ENCODE results near the gene XIST. TPM values are rescaled to one million over a fixed set of nuclear protein-coding genes. Genes with fewer than 3 reads are reported as not detected.

XIST gene
- total RNA-seq, 2 experiments from 2014 or later = not detected

DNA sequence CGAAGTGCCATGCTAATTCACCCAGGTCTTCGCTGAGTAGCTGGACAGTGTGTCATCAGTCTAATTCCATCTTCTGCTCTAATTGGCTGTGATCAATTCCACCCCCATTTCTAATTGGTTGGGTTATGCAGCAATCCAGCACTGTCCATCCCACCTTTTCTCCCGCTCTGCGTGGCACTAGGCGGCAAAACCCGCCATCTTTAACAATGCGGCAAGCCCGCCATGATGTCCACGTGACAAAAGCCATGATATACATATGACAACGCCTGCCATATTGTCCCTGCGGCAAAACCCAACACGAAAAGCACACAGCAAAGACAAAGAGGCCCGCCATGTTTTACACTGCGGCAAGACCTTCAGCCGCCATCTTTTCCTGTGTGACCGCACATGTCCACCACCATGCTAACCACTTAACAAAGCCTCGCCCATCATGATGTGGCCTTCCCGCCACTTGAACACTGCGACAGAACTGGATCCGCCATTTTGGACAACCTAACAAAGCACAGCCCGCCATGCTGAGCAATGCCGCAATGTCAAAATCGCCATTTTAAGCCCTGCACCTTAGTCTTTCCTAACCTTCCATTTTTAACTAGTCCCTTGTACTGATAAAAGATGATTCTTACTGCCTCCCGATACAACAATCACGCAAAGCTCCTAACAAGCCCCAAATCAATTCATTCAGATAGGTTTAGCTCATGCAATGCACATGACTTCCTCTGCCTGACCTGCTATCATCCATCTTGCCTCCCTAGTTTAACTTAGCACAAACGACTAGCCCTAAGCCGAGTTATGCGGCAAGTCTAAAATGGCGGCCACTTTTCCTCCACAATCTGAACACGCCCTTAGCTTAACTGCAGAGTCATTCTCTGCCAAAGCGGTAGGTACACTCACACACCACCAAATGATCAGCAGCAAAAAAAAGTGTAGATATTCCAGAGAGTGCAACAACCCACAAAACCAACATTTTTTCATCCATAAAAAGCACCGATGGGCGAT is 1.2 kb downstream of the XIST start:
- H3K9me3 Mint-ChIP-seq = peaks cover 2% of the 10 kb centered on the region
- DNase-seq = no peak
- POLR2A ChIA-PET = no interaction called here
- H3K4me3 Mint-ChIP-seq = no peak overlapping the region
- H3K27ac Mint-ChIP-seq = no peak overlapping the region
- no peaks in the 10 kb centered on the region for H3K4me1 Mint-ChIP-seq
- CTCF ChIA-PET = interaction anchor here (1.0 kb wide), 1 partner anchor 8 kb away, joined by 3 read pairs; no protein-coding TSS in a partner anchor
- no peaks in the 10 kb centered on the region for H3K27me3 Mint-ChIP-seq
- no peaks in the 10 kb centered on the region for H3K36me3 Mint-ChIP-seq (ENCODE audit: low read depth)

DNA sequence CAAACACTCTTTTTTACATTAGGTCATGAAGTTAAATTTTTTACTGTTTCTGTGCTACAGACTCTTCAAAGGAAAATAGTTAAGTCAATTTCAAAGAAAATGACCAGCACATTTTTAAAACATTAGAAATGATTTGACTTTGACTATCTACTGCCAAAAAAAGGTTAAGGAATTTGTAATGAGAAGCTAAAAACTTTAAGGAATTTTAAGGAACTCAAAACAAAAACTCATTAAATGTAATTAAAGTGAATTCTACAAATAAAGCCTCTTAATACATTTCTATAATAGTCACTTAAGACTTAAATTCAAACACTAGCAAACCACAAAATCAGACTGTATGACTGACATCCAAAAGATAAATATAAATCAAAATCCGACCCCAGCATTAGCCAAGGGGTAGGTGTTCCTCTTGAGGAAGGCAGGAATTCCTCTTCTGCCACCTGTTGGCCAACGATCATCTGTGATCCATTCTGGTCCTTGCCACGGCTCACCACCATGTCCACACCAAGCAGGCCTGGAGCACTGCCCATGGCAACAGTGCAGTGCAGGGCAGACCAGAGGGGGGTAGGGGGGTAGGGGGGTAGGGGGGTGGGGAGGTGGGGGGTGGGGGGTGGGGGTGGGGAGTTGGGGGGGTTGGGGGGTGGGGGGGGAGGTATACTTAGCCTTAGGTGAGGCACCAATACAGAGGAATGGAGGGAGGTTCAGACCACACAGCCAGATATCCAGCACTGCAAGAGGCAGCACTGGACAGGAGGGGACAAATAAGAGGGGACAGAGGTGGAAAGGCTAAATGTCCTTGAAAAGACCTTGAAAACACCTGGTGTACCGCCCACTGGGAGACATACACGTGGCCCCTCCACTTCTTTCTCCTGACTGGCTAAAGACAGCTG is 2.1 kb downstream of the XIST start:
- no peaks in the 10 kb centered on the region for H3K27me3 Mint-ChIP-seq
- H3K36me3 Mint-ChIP-seq (ENCODE audit: low read depth) = no peaks in the 10 kb centered on the region
- H3K9me3 Mint-ChIP-seq = peaks cover 2% of the 10 kb centered on the region
- POLR2A ChIA-PET = no interaction called here
- no peak overlapping the region for H3K27ac Mint-ChIP-seq
- no peak overlapping the region for H3K4me3 Mint-ChIP-seq
- CTCF ChIA-PET = no interaction called here
- DNase-seq = no peak
- no peaks in the 10 kb centered on the region for H3K4me1 Mint-ChIP-seq

DNA sequence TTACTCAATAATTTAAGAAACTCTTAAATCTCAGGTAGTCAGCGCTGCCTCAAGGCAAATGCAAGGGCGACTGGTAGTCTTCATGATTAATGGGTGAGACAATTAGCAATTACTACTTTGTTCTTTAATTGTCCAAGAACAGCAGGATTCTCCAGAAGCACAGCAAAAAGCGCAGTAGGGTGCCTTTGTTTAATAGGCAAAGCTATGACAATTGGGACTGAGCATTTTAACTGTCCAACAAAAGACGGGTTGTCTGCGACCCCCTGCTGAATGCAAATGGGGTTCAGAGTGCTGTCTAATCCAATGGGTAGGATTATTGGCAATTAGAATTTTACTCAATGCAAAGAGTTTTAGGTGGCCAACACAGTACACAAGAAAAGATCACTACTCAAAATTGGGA is 3.4 kb downstream of the XIST start:
- DNase-seq = no peak
- no peak overlapping the region for H3K4me3 Mint-ChIP-seq
- H3K27me3 Mint-ChIP-seq = no peaks in the 10 kb centered on the region
- POLR2A ChIA-PET = no interaction called here
- H3K9me3 Mint-ChIP-seq = peaks cover 2% of the 10 kb centered on the region
- CTCF ChIA-PET = no interaction called here
- no peak overlapping the region for H3K27ac Mint-ChIP-seq
- H3K4me1 Mint-ChIP-seq = no peaks in the 10 kb centered on the region
- H3K36me3 Mint-ChIP-seq (ENCODE audit: low read depth) = no peaks in the 10 kb centered on the region

DNA sequence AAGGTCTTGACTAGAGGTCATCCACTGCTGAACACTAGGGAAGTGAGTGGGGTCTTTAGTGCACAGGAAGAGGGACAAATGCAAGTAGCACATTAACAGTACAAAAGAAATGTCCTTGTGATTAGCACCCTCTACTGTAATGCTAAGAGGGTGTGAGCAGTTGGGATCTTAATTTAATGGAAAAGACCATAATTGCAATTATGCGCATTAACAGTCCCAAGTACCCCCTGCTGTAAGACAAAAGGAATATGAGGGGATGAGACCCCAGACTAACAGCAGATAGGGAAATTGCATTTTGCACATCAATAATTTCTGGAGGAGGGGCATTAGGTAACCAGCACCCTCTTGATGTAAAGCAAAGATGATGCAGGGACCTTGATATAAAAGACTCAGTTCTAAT is 4.5 kb downstream of the XIST start:
- H3K4me1 Mint-ChIP-seq = no peaks in the 10 kb centered on the region
- POLR2A ChIA-PET = no interaction called here
- H3K36me3 Mint-ChIP-seq (ENCODE audit: low read depth) = no peaks in the 10 kb centered on the region
- H3K27me3 Mint-ChIP-seq = no peaks in the 10 kb centered on the region
- H3K9me3 Mint-ChIP-seq = peaks cover 2% of the 10 kb centered on the region
- H3K4me3 Mint-ChIP-seq = no peak overlapping the region
- DNase-seq = no peak
- CTCF ChIA-PET = interaction anchor here (0.8 kb wide), 1 partner anchor 9 kb away, joined by 3 read pairs; no protein-coding TSS in a partner anchor
- H3K27ac Mint-ChIP-seq = no peak overlapping the region

DNA sequence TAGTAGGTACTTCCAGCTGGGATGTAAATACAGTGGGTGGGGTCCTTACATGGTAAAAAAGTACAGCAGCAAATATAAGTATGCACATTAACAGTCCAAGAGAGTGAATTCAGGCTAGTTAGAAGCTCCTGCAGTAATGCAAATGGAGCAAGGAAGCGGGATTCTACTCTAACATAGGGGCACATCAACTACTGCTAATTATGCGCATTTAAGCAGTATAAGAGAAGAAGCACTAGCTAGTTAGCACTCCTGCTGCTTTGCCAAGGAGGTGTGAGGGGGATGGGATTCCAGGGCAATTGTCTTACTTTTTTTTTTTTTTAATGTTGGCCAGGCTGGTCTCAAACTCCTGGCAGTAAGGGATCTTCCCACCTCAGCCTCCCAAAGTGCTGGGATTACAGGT is 5.4 kb downstream of the XIST start:
- H3K4me3 Mint-ChIP-seq = no peak overlapping the region
- peaks cover 2% of the 10 kb centered on the region for H3K9me3 Mint-ChIP-seq
- H3K27ac Mint-ChIP-seq = no peak overlapping the region
- no peaks in the 10 kb centered on the region for H3K27me3 Mint-ChIP-seq
- no peaks in the 10 kb centered on the region for H3K4me1 Mint-ChIP-seq
- CTCF ChIA-PET = interaction anchor here (0.6 to 0.8 kb wide), 3 partner anchors 8 to 13 kb away, joined by 3 to 4 read pairs (median 3); no protein-coding TSS in a partner anchor
- no peak for DNase-seq
- no peaks in the 10 kb centered on the region for H3K36me3 Mint-ChIP-seq (ENCODE audit: low read depth)
- POLR2A ChIA-PET = interaction anchor here (0.6 kb wide), 1 partner anchor 398 kb away, joined by 6 read pairs; no protein-coding TSS in a partner anchor

DNA sequence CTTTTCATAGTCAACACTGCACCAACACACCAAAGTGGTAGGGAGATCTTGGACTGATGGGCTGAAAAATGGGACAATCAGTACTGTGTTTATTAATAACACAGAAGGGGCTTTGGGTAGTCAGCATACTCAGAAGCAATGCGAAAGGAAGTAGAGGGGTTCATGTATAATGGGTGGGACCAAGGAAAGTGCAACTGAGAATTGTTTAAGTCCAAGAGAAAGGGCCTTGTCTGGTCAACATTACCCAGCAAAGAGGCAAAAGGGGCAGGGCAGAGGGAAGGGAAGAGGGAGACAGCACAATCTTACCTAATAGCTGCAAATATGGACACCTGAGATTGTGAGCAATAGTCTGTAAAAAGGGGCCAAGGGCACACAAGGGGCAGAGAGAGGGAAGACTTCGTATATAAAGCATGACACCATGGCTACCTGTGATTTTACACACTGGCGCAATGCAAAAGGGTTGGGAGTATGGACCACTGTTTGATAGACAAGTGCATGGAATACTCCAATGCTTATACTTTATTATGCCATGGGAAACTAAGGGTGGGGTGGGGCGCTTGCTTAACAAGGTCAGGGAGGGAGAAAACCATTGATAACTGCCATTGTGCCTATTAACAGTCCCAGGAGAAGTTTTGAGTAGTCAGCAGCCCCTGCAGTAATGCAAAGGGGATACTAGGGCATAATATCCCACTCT is 9.8 kb downstream of the XIST start:
- H3K9me3 Mint-ChIP-seq = no peaks in the 10 kb centered on the region
- H3K27ac Mint-ChIP-seq = no peak overlapping the region
- H3K4me1 Mint-ChIP-seq = no peaks in the 10 kb centered on the region
- no peak for DNase-seq
- no peaks in the 10 kb centered on the region for H3K27me3 Mint-ChIP-seq
- no peaks in the 10 kb centered on the region for H3K36me3 Mint-ChIP-seq (ENCODE audit: low read depth)
- H3K4me3 Mint-ChIP-seq = no peak overlapping the region
- ChIA-PET CTCF (no interaction called here), POLR2A (no interaction called here)

DNA sequence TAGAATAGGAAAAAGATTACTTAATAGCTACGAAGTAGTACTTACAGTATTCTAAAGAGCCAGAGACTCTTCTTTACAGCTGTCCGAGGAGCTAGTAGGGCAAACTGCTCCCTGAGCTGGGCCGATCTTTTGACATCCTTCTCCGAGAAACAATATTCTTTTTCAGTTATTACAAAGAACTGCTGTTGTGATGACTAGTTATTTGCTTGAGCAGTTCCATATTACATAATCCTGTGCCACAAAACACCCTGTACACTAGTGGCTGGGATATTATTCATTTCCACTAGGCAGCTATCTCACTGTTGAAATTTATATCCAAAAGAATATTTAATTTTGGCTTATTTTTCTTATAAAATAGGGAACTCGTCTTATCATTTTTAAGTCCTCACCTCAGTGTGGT is 11.2 kb downstream of the XIST start:
- CTCF ChIA-PET = interaction anchor here (1.2 kb wide), 1 partner anchor 28 kb away, joined by 3 read pairs; no protein-coding TSS in a partner anchor

DNA sequence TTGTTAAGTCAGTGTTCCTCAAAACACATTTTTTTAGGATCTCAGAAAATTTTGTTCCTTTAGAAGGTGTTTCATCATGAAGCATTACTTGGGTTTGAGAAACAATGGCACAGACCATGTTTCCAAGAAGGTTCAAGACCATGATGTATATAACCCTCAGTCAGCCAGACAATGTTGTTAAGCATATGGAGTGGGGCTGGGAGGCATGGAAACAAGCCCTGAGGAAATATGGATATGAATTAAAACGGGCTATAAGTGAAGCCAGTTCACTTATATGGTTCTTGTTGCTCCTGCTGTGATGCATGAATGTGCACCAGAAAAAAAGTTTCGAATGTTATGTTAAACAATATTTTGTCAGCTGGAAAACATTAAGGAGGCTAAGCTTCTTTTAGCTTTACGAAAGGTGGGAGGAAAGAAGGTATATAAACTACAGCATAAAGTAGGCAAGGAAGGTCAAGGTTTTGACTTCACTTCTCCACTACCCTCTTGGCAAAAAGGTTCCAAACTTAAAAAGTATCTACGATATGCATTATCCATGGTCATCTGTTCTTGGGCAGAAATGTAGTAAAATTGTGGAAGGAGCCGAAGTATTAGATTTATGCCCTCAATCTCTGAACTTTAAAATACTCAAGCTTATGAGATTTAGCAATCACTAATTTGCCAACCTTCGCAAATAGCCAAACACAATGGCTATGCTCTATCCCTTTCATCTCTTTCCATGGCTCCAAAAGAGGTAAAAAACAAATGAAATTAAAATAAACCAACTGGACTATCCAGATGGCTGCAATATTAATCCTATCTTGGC is 12.2 kb downstream of the XIST start:
- Mint-ChIP-seq H3K9me3 (no peaks in the 10 kb centered on the region), H3K27me3 (no peaks in the 10 kb centered on the region), H3K4me3 (no peak overlapping the region), H3K4me1 (no peaks in the 10 kb centered on the region), H3K36me3 (ENCODE audit: low read depth) (no peaks in the 10 kb centered on the region), H3K27ac (no peak overlapping the region)
- no peak for DNase-seq
- ChIA-PET POLR2A (no interaction called here), CTCF (interaction anchor here (0.6 to 1.2 kb wide), 2 partner anchors 29 to 84 kb away, joined by 3 to 5 read pairs; no protein-coding TSS in a partner anchor)

More for the DNA sequence above, 11.2 kb downstream of the XIST start:
- no peaks in the 10 kb centered on the region for H3K9me3 Mint-ChIP-seq
- no peak overlapping the region for H3K27ac Mint-ChIP-seq
- POLR2A ChIA-PET = no interaction called here
- H3K4me3 Mint-ChIP-seq = no peak overlapping the region
- H3K27me3 Mint-ChIP-seq = no peaks in the 10 kb centered on the region
- no peaks in the 10 kb centered on the region for H3K4me1 Mint-ChIP-seq
- H3K36me3 Mint-ChIP-seq (ENCODE audit: low read depth) = no peaks in the 10 kb centered on the region
- no peak for DNase-seq

DNA sequence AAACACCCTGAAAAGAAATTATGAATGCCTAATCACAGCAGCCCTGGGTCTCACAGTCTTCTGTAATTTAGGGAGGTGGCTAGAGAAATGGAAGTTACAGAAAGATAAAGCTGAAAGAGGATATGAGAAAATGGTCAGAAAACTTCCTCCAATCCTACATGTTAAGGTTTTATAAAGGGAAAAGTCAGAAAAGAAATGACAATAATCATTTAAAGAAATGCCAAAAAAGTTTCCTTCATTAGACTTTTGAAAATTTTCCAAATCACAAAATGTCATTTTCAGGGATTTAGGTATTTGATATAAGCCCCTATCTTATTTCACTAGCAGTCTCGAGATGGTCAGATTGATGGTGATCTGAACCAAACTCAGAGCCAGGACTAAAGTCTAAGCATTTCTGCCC is 13.4 kb downstream of the XIST start:
- CTCF ChIA-PET = interaction anchor here (1.6 kb wide), 1 partner anchor 8 kb away, joined by 4 read pairs; no protein-coding TSS in a partner anchor
- no peaks in the 10 kb centered on the region for H3K27me3 Mint-ChIP-seq
- DNase-seq = no peak
- H3K4me1 Mint-ChIP-seq = no peaks in the 10 kb centered on the region
- H3K9me3 Mint-ChIP-seq = no peaks in the 10 kb centered on the region
- H3K27ac Mint-ChIP-seq = no peak overlapping the region
- H3K4me3 Mint-ChIP-seq = no peak overlapping the region
- no peaks in the 10 kb centered on the region for H3K36me3 Mint-ChIP-seq (ENCODE audit: low read depth)
- POLR2A ChIA-PET = no interaction called here

DNA sequence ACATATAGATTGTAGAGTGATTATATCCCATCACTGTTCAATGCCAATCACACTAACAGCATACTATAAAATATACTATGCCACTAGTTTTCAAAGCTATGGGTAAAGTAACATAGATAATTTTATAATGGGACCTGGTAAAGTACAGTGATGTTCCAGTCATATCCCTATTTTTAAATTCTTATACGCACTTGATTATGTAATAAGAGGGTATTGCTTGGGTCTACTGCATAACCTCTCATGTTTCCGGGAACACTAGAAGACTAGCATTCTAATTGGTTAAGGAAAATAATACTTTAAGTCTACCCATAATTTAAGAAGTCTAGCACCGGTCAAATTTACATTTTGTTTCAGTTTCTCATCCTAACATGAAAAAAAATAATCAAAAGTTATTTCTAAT is 14.4 kb downstream of the XIST start:
- no peak for DNase-seq
- ChIA-PET POLR2A (no interaction called here), CTCF (interaction anchor here (1.6 kb wide), 1 partner anchor 9 kb away, joined by 4 read pairs; no protein-coding TSS in a partner anchor)
- H3K27ac Mint-ChIP-seq = no peak overlapping the region
- H3K9me3 Mint-ChIP-seq = no peaks in the 10 kb centered on the region
- H3K36me3 Mint-ChIP-seq (ENCODE audit: low read depth) = no peaks in the 10 kb centered on the region
- H3K27me3 Mint-ChIP-seq = no peaks in the 10 kb centered on the region
- no peaks in the 10 kb centered on the region for H3K4me1 Mint-ChIP-seq
- no peak overlapping the region for H3K4me3 Mint-ChIP-seq

DNA sequence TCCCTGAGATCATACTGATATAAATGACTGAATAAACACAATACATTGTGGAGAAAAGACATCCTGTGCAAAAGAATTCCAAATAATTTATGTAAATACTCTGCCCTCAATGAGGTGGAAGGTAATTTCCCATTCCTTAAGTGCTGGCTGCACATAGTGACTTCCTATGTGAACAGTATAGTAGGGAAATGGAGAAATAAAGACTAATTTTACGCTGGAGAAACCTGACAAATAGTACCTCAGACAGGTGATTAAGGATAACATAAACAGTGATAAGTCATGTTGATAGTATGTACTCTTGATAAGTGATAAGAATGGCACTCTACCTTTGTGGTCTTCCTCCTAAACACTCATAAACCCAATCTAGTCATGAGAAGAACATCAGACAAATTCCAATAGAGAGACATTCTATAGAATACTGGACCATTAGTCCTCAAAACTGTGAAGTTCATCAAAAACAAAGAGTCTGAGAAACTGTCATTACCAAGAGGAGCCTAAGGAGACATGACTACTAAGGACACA is 15.5 kb downstream of the XIST start:
- ChIA-PET CTCF (no interaction called here), POLR2A (no interaction called here)
- H3K27ac Mint-ChIP-seq = no peak overlapping the region
- no peak overlapping the region for H3K4me3 Mint-ChIP-seq
- H3K9me3 Mint-ChIP-seq = no peaks in the 10 kb centered on the region
- no peak for DNase-seq
- H3K36me3 Mint-ChIP-seq (ENCODE audit: low read depth) = no peaks in the 10 kb centered on the region
- H3K4me1 Mint-ChIP-seq = no peaks in the 10 kb centered on the region
- H3K27me3 Mint-ChIP-seq = no peaks in the 10 kb centered on the region

DNA sequence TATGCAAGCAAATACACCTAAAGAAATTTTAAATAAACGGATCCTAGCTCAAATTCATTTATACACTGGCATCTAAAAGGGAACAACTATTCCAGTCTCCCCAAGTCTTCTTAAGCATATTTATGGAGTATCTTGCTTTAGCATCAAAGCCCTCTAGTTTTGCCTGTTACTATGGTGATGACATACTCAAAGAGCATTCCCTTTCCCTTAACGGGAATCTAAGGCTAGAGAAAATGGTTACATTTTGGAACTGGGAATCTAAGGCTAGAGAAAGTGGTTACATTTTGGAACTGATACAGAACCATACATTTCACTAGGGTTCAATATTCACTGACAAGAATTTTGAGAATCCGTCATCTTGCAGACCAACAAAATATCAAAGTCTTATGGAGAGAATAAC is 18.3 kb downstream of the XIST start:
- Mint-ChIP-seq H3K27ac (no peak overlapping the region), H3K9me3 (no peaks in the 10 kb centered on the region), H3K4me3 (no peak overlapping the region), H3K27me3 (no peaks in the 10 kb centered on the region), H3K4me1 (no peaks in the 10 kb centered on the region), H3K36me3 (ENCODE audit: low read depth) (no peaks in the 10 kb centered on the region)
- ChIA-PET POLR2A (no interaction called here), CTCF (no interaction called here)
- no peak for DNase-seq

All from activated CD4-positive, alpha-beta T cell treated with anti-CD3 and anti-CD28 coated beads, Interleukin-2, amount 10 ng/mL, durations not matched to agents 7 days and 5 days (primary cell).